Measurements from ENCODE around the gene INPP5F.

The INPP5F gene

DNA sequence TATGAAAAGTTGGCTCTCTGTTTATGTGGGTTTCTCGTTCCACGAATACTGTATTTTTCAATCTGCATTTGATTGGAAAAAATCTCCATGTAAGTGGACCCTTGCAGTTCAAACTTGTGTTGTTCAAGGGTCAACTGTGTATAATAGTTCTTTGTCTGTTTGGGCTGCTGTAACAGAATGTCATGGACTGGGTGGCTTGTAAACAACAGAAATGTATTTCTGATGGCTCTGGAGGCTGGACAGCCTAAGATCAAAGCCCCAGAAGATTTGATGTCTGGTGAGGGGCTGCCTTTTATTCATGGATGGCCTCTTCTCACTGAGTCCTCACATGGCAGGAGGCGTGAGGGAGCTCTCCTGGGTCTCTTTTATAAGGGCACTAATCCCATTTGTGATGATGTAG, 36.2 kb downstream of the INPP5F start:
- Histone ChIP-seq H3K27me3 (ENCODE audit: insufficient read depth, low read depth) (no peaks in the 10 kb centered on the region), H3K27ac (no peak overlapping the region), H3K79me2 (ENCODE audit: insufficient read depth, low read depth) (no peaks in the 10 kb centered on the region), H3K4me1 (ENCODE audit: low read depth, poor library complexity, severe bottlenecking) (no peaks in the 10 kb centered on the region), H3K36me3 (ENCODE audit: insufficient read depth) (no peaks in the 10 kb centered on the region), H4K20me1 (ENCODE audit: insufficient read depth) (no peaks in the 10 kb centered on the region), H2AFZ (ENCODE audit: low read depth) (no peak overlapping the region), H3K9ac (no peak overlapping the region), H3K4me2 (no peak overlapping the region), H3K4me3 (IDR thresholded peaks at IDR 0.05; ENCODE audit: insufficient read depth, low read depth, low read length) (no peak overlapping the region)
- TF ChIP-seq, protein P1, sequence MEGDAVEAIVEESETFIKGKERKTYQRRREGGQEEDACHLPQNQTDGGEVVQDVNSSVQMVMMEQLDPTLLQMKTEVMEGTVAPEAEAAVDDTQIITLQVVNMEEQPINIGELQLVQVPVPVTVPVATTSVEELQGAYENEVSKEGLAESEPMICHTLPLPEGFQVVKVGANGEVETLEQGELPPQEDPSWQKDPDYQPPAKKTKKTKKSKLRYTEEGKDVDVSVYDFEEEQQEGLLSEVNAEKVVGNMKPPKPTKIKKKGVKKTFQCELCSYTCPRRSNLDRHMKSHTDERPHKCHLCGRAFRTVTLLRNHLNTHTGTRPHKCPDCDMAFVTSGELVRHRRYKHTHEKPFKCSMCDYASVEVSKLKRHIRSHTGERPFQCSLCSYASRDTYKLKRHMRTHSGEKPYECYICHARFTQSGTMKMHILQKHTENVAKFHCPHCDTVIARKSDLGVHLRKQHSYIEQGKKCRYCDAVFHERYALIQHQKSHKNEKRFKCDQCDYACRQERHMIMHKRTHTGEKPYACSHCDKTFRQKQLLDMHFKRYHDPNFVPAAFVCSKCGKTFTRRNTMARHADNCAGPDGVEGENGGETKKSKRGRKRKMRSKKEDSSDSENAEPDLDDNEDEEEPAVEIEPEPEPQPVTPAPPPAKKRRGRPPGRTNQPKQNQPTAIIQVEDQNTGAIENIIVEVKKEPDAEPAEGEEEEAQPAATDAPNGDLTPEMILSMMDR (conservative IDR thresholded peaks at IDR 0.05; ENCODE audit: low read depth, low read length) = no peak

DNA sequence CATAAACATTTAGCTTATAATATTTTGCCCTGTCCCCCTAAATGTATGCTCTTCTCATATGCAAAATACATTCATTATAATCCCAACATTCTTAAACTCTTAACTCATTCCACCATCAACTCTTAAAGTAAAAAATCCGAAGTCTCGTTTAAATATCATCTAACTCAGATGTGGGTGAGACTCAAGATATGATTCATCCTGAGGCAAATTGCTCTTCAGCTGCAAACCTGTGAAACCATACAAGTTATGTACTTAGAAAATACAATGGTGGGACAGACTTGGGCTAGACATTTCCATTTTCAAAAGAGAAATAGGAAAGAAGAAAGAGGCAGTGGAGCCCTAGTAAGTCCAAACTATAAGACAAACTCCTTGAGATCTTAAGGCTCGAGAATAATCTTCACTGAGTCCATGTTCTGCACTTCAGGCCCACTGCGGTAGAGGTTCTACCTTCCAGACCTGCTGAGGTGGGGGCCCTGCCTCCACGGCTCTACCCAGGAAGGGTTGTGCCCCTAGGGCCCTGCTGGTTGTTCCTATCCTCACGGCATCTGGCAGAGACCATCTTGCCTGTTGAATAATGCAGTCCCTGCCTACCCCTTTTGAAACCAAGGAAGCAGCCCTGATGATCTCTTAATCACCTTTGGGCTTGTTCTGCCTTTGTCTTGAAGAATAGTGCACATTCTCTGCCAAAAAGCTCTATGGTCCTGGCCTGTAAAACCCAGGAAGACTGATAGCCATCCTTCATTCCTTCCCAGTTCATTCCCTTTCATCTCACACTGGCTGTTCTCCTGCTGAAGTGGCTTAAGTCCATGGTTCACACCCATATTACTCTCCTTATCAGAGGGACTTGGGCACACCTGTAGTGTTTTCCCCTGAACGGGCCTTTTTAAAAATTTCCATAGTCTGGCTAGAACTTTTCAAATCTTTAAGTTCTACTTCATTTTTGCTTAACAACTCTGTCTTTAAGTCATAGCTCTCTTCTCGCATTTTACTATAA, 37.3 kb downstream of the INPP5F start:
- H3K27ac ChIP-seq = no peak overlapping the region
- H3K79me2 ChIP-seq (ENCODE audit: insufficient read depth, low read depth) = no peaks in the 10 kb centered on the region
- no peak overlapping the region for H3K9ac ChIP-seq
- no peak overlapping the region for H3K4me2 ChIP-seq
- TF ChIP-seq, protein P1 (conservative IDR thresholded peaks at IDR 0.05; ENCODE audit: low read depth, low read length) = no peak
- H4K20me1 ChIP-seq (ENCODE audit: insufficient read depth) = no peaks in the 10 kb centered on the region
- H3K36me3 ChIP-seq (ENCODE audit: insufficient read depth) = no peaks in the 10 kb centered on the region
- no peaks in the 10 kb centered on the region for H3K4me1 ChIP-seq (ENCODE audit: low read depth, poor library complexity, severe bottlenecking)
- no peaks in the 10 kb centered on the region for H3K27me3 ChIP-seq (ENCODE audit: insufficient read depth, low read depth)
- H3K4me3 ChIP-seq (IDR thresholded peaks at IDR 0.05; ENCODE audit: insufficient read depth, low read depth, low read length) = no peak overlapping the region
- no peak overlapping the region for H2AFZ ChIP-seq (ENCODE audit: low read depth)

DNA sequence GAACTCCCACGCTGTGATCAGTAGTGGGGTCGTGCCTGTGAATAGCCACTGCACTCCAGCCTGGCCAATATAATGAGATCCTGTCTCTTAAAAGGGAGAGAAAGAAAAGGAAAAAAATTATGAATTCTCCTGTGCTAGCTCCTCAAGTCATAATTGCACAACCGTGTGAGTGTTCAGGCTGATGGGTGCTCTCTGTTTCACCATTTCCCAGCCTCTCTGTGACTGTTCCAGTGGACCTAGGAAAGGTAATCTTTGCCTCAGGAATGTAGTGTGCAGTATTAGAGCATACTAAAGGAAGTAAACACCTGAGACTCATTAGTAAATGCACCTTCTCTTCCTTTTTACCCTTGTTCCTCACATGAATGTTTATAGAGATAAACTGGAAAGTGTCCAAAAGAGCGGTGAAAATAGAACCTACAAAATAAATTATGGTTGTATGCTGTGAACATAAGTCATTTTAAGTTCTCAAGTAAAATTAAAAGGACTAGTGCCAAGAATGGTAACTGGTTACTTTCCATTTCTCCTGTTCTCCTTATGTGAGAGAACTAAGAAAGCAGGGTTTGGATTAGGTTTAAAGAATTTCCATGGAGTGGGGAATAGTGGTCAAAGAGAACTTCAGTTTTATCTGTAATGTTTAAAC, 42.7 kb downstream of the INPP5F start:
- TF ChIP-seq, protein P1 (conservative IDR thresholded peaks at IDR 0.05; ENCODE audit: low read depth, low read length) = no peak
- H3K9ac ChIP-seq = no peak overlapping the region
- H2AFZ ChIP-seq (ENCODE audit: low read depth) = no peak overlapping the region
- H3K79me2 ChIP-seq (ENCODE audit: insufficient read depth, low read depth) = no peaks in the 10 kb centered on the region
- no peaks in the 10 kb centered on the region for H3K27me3 ChIP-seq (ENCODE audit: insufficient read depth, low read depth)
- no peak overlapping the region for H3K4me3 ChIP-seq (IDR thresholded peaks at IDR 0.05; ENCODE audit: insufficient read depth, low read depth, low read length)
- H3K36me3 ChIP-seq (ENCODE audit: insufficient read depth) = no peaks in the 10 kb centered on the region
- no peaks in the 10 kb centered on the region for H4K20me1 ChIP-seq (ENCODE audit: insufficient read depth)
- no peak overlapping the region for H3K27ac ChIP-seq
- no peaks in the 10 kb centered on the region for H3K4me1 ChIP-seq (ENCODE audit: low read depth, poor library complexity, severe bottlenecking)
- no peak overlapping the region for H3K4me2 ChIP-seq

DNA sequence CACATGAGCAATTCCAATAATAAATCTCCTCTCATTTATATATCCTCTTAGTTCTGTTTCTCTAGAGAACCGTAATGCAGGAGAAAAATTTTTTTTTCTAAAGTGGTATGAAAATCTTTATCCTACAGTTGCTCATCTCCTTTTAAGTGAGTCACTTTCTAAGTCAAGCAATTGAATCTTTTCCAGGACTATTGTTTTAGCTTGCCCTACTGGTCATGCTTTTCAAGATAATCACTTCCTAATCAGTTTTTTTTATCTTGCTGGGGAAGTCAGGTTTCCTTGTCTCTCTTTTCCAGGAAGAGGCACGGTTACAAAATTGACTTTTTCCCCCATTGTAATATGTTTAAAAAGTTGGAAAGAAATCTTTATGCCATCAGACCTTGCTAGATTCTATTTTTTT, 44.0 kb downstream of the INPP5F start:
- no peak overlapping the region for H2AFZ ChIP-seq (ENCODE audit: low read depth)
- no peaks in the 10 kb centered on the region for H3K4me1 ChIP-seq (ENCODE audit: low read depth, poor library complexity, severe bottlenecking)
- no peak overlapping the region for H3K4me2 ChIP-seq
- no peak overlapping the region for H3K27ac ChIP-seq
- no peaks in the 10 kb centered on the region for H3K36me3 ChIP-seq (ENCODE audit: insufficient read depth)
- no peak overlapping the region for H3K4me3 ChIP-seq (IDR thresholded peaks at IDR 0.05; ENCODE audit: insufficient read depth, low read depth, low read length)
- H4K20me1 ChIP-seq (ENCODE audit: insufficient read depth) = no peaks in the 10 kb centered on the region
- TF ChIP-seq, protein P1 (conservative IDR thresholded peaks at IDR 0.05; ENCODE audit: low read depth, low read length) = no peak
- no peaks in the 10 kb centered on the region for H3K27me3 ChIP-seq (ENCODE audit: insufficient read depth, low read depth)
- no peak overlapping the region for H3K9ac ChIP-seq
- no peaks in the 10 kb centered on the region for H3K79me2 ChIP-seq (ENCODE audit: insufficient read depth, low read depth)

Measured in KMS-11 (cell line).